ENCODE data around the gene HSFX3.

DNA sequence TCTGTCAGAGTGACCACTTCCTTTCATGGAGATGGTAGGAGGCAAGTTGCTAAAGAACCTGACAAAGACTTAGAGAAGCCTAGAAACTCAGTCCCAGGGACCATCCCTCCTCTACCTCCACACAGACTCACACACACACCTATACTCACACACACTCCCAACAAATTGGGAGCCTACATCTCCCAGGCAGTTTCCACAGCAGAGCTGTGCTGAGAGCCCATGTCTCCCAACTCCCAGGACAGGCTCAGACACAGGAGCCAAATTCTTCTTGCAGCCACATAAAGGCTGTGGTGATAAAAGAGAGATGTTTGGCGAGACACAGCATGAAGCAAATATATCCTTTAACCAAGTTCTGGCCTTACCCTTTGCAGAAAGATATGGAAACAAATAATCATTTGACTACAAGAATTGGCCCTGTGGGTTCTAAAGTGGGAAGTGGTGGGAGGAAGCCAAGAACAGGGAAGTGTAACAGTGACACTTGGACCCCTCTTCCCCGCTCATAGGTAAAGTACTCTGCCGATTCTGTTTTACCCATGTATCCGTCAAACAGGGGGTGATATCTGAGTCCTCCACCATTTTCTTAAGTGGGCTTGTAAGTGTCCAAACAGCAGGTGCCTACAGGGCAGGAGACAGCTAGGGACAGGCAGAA, 33.6 kb downstream of the HSFX3 start:
- TF ChIP-seq, protein P1, sequence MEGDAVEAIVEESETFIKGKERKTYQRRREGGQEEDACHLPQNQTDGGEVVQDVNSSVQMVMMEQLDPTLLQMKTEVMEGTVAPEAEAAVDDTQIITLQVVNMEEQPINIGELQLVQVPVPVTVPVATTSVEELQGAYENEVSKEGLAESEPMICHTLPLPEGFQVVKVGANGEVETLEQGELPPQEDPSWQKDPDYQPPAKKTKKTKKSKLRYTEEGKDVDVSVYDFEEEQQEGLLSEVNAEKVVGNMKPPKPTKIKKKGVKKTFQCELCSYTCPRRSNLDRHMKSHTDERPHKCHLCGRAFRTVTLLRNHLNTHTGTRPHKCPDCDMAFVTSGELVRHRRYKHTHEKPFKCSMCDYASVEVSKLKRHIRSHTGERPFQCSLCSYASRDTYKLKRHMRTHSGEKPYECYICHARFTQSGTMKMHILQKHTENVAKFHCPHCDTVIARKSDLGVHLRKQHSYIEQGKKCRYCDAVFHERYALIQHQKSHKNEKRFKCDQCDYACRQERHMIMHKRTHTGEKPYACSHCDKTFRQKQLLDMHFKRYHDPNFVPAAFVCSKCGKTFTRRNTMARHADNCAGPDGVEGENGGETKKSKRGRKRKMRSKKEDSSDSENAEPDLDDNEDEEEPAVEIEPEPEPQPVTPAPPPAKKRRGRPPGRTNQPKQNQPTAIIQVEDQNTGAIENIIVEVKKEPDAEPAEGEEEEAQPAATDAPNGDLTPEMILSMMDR (IDR thresholded peaks at IDR 0.05) = no peak
- TF ChIP-seq POLR2A (IDR thresholded peaks at IDR 0.05) = no peak
- no peak for TF ChIP-seq POLR2AphosphoS5 (IDR thresholded peaks at IDR 0.05)
